ENCODE results near the gene AKAP10.
A peak's percentile ranks its signal among the peaks of the same experiment; 100 is the strongest.
"Not testable (repeated sequence)": the region's sequence is repeated elsewhere in the genome, so short reads cannot be mapped to it uniquely, and the experiment has no call there.

Gene AKAP10, protein sequence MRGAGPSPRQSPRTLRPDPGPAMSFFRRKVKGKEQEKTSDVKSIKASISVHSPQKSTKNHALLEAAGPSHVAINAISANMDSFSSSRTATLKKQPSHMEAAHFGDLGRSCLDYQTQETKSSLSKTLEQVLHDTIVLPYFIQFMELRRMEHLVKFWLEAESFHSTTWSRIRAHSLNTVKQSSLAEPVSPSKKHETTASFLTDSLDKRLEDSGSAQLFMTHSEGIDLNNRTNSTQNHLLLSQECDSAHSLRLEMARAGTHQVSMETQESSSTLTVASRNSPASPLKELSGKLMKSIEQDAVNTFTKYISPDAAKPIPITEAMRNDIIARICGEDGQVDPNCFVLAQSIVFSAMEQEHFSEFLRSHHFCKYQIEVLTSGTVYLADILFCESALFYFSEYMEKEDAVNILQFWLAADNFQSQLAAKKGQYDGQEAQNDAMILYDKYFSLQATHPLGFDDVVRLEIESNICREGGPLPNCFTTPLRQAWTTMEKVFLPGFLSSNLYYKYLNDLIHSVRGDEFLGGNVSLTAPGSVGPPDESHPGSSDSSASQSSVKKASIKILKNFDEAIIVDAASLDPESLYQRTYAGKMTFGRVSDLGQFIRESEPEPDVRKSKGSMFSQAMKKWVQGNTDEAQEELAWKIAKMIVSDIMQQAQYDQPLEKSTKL

GRCh38 chr17:19977293-19978208 is at the start of gene AKAP10:
AKAP10 (minus strand) TSS chr17:19977828; CDS start chr17:19977679, 149 bp downstream.
- peak; percentile 88 to 97 for DNase-seq (ENCODE audit: low read depth in 2 of 2)

DNA sequence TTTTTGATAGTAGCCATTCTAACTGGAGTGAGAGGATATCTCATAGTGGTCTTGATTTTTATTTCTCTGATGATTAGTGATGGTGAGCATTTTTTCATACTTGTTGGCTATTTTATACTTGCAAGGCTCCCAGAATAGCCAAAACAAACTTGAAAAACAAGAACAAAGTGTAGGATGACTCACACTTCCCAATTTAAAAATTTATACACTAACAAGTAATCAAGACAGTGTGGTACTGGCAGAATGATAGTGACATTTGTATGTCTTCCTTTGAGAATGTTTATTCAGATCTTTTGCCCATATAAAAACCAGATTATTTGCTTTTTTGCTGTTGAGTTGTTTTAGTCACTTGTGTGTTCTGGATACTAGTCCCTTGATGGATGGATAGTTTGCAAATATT is 49.3 kb upstream of the AKAP10 start:
- DNase-seq (ENCODE audit: low read depth in 2 of 2): no peak

- DNase-seq (ENCODE audit: low read depth in 2 of 2): no peak
Measured at GRCh38 chr17:20022701-20023100, 45.1 kb upstream of the AKAP10 start.

DNA sequence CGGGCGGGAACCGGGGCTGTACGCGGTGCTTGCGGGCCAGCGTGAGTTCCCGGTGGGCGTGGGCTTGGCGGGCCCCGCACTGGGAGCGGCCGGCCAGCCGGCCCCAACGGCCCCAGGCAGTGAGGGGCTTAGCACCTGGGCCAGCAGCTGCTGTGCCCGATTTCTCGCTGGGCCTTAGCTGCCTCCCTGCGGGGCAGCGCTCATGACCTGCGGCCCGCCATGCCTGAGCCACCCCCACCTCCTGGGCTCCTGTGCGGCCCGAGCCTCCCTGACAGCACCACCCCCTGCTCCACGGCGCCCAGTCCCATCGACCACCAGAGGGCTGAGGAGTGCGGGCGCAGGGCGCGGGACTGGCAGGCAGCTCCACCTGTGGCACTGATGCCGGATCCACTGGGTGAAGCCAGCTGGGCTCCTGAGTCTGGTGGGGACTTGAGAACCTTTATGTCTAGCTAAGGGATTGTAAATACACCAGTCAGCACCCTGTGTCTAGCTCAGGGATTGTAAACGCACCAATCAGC is 38.9 kb upstream of the AKAP10 start:
- not testable (repeated sequence) for DNase-seq (ENCODE audit: low read depth in 2 of 2)

DNA sequence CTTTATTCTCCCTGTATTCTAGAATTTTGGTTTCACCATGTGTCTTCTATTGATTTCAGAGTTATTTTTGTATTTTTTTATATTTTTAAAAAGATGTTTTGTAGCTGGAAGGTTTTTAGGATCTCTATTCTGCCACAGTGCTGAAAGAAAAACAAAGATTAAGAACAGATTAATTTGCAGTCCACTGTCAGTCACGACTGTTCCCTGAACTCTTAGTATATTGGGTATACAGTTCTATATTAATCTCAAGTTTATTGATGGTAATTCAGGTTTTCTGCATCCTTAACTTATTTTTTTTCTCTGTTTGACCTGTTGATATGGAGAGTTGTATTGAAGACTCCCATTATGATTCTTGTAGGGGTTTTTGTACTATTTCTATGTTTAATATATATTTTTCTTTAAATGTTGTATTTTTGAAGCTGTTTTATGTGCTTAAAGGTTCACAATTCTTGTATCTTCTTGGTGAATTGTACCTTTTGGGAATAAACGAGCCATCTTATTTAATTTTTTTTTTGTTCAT is 34.4 kb upstream of the AKAP10 start:
- no peak for DNase-seq (ENCODE audit: low read depth in 2 of 2)

GRCh38 chr17:20010936-20011335 is 33.3 kb upstream of the AKAP10 start:
- DNase-seq (ENCODE audit: low read depth in 2 of 2): no peak

DNA sequence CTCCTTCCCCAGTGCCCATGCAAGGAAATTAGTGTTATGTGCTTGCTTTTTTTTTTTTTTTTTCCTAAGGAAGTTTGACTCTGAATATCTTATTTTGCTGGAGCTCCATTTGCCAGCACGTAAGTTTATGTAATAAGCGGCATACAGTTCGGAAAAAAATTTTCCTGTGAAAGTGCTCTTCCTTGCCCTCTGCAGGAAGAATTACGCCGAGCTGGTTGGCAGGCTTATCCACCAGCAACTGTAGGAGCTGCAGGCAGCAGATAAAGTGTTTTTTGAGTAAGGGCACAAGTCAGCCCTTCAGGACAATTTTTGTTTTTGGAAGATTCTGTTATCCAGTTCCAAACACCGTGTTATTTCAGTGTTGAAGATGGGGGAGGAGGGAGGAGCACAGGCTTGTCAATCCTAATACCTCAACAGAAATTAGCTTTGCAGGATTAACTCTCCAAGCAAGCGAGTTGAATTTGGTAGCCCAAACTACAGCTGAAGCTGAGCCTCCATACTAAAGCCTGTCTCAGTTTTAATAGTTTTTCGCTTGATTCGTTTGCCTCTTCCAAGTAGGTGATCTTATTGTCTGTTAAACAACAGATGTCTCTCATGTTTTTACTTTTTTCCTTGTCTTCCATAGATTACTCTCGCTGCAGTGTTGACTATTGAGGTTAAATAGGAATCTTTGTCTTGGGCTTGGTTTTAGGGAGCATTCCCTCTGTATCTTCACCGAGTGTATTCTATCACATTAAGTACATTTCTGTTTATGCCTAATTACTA is 32.7 kb upstream of the AKAP10 start:
- DNase-seq (ENCODE audit: low read depth in 2 of 2): no peak

- peak; percentile 65 to 83 for DNase-seq (ENCODE audit: low read depth in 2 of 2)
Measured at GRCh38 chr17:20009302-20010098, 31.9 kb upstream of the AKAP10 start, which contains the start of gene SPECC1. SPECC1 (plus strand) TSS chr17:20009359; CDS start chr17:20096652, 87,293 bp downstream.

DNA sequence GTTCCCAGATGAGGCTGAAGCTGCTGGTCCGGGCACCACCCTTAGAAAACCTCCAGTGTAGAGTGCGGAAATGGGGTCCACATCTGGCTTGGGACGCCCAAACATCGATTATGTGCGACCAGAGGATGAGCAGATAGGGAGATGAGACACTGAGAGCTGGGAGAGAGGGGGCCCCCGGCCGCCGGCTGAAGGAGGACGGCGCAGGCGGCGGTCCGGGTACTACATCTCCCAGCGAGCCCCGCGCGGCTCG is 31.3 kb upstream of the AKAP10 start:
- DNase-seq (ENCODE audit: low read depth in 2 of 2): no peak

DNA sequence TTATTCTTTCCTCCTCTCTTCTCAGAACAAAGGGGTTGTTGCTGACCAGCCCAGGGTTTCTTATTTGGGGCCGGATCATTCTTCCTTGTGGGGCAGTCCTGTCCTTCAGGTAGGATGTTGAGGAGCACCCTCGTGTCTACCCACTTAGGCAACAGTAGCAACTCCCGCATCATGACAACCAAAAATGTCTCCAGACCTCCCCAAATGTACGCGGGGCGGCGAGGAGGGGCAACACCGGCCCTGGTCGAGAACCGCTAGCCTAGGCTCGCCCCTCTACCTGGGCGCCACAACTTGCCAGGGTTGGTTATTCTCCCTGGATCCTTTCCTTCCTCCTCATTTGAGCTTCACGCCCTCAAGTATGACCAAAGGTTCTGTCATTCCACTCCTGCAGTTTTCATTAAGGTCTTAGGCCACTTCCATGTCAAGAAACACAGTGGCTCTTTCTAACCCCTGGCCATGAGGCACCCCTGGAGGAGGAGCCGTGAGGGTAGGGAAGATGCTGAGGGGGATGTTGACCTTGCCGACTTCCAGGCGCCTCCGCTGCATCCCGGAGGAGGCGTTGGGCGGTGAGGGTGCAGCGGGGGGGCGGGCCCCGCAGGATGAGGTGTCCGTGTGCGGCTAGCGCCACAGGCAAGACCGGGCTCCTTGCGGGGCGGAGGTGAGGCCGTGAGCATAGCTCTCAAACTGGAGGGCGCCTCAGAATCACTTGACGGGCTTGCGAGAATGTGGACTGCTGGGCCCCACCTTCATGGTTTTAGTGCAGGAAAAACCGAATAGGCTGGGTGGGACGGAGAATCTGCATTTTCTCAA is 30.8 kb upstream of the AKAP10 start:
- no peak for DNase-seq (ENCODE audit: low read depth in 2 of 2)

- DNase-seq (ENCODE audit: low read depth in 2 of 2): no peak
Measured at GRCh38 chr17:19996502-19996901, 18.9 kb upstream of the AKAP10 start.

- DNase-seq (ENCODE audit: low read depth in 2 of 2): no peak
Measured at GRCh38 chr17:19996086-19996485, 18.5 kb upstream of the AKAP10 start.

- DNase-seq (ENCODE audit: low read depth in 2 of 2): peak; percentile 66 to 72
Measured at GRCh38 chr17:19992803-19993713, 15.4 kb upstream of the AKAP10 start.

- no peak for DNase-seq (ENCODE audit: low read depth in 2 of 2)
Measured at GRCh38 chr17:19991252-19991885, 13.7 kb upstream of the AKAP10 start.

DNA sequence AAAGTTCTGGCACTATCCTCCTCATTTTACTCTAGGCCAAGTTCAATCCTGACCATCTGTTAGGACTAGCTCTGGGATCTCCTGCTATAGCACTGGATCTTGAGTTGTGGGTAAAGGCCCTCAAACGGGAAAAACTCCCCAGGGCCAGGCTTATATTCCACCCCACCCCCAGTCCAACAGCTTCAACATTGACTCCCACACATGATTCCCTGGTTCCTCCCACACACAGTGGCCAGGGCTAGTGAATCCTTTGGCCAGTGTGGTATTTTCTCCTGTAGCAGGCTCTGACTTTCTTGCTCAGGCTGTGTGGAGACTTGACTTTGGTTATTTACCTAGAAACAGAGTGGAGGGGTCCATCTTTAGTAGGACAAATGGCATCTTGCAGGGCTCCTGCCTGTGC is 10.3 kb upstream of the AKAP10 start:
- DNase-seq (ENCODE audit: low read depth in 2 of 2): no peak

- DNase-seq (ENCODE audit: low read depth in 2 of 2): no peak
Measured at GRCh38 chr17:19986941-19987861, 9.6 kb upstream of the AKAP10 start.

Data from stimulated activated CD4-positive, alpha-beta T cell treated with anti-CD3 and anti-CD28 coated beads, Interleukin-15, amount 100 ng/mL, for 48 hours (primary cell).